T-cell (primary cell): ENCODE results near the gene AP1G1. TPM values are rescaled to one million over a fixed set of nuclear protein-coding genes. Genes with fewer than 3 reads are reported as not detected.
A peak's percentile ranks its signal among the peaks of the same experiment; 100 is the strongest.

Experiments
- ATAC-seq, 4 experiments: fragments of 200-7000 bp in 3 of 4; fragments of 150-1000 bp in 1 of 4; cut with Tn5 transposase; replicated peaks in 1 of 4; 1 replicate in 3 of 4; 2 replicates in 1 of 4; pipeline ENCODE4 v1.10.0; 2021; ENCODE audit warnings: moderate library complexity in 3 of 4, mild to moderate bottlenecking in 2 of 4, moderate number of reproducible peaks in 1 of 4
- CTCF ChIA-PET, 2 donors: fragments of 300-600 bp; sonication (Branson Sonifier 250); formaldehyde crosslinking; loops; one replicate each; lab custom pipeline; 2022; ENCODE audit warnings: antibody characterized with exemption in 2 of 2; lab: Charles Lee
- POLR2A ChIA-PET, 2 donors: fragments of 300-600 bp; sonication (Branson Sonifier 250); formaldehyde crosslinking; loops; one replicate each; lab custom pipeline; 2022; ENCODE audit warnings: antibody characterized with exemption in 2 of 2; lab: Charles Lee
- DNase-seq, 35 experiments: peaks; one replicate each; pipeline versions ENCODE4 v3.0.0 to v3.0.0-alpha.2; 2013 to 2023
- H3K27ac ChIP-seq: one replicate; pipeline ENCODE4 v1.5.1; 2013; ENCODE audit warnings: low read length
- H3K27me3 ChIP-seq, 2 experiments: replicated peaks in 1 of 2; 1 replicate in 1 of 2; 2 replicates in 1 of 2; pipeline versions ENCODE4 v1.6.1 to v1.7.0; 2013; ENCODE audit warnings: low read length in 1 of 2, mixed read lengths in 1 of 2; ENCODE audit not compliant: control insufficient read depth in 2 of 2, insufficient read depth in 2 of 2; ENCODE audit errors: extremely low read depth in 1 of 2
- H3K36me3 ChIP-seq, 2 donors: 1 replicate in 1 of 2; 2 replicates in 1 of 2; pipeline versions ENCODE4 v1.6.1 to v1.7.0; 2013; ENCODE audit warnings: low read length in 1 of 2; ENCODE audit not compliant: control insufficient read depth in 2 of 2, insufficient read depth in 1 of 2; ENCODE audit errors: extremely low read depth in 1 of 2
- H3K4me1 ChIP-seq, 2 experiments: 1 replicate in 1 of 2; 2 replicates in 1 of 2; pipeline versions ENCODE4 v1.6.1 to v1.7.0; 2013; ENCODE audit warnings: low read length in 2 of 2, mixed read lengths in 1 of 2; ENCODE audit not compliant: insufficient read depth in 2 of 2, control insufficient read depth in 1 of 2; ENCODE audit errors: extremely low read depth in 1 of 2
- H3K4me3 ChIP-seq, 2 donors: 1 replicate in 1 of 2; 2 replicates in 1 of 2; pipeline versions ENCODE4 v1.5.1 to v1.7.0; 2013; ENCODE audit warnings: mild to moderate bottlenecking in 2 of 2, low read length in 1 of 2, moderate library complexity in 1 of 2; ENCODE audit not compliant: control insufficient read depth in 1 of 2; ENCODE audit errors: extremely low read depth in 1 of 2
- H3K9me3 ChIP-seq: 2 replicates; pipeline ENCODE4 v1.7.0; 2013
- H3K27ac Mint-ChIP-seq, 2 donors: one replicate each; pipeline ENCODE4 v1.8.0; 2020 to 2021; ENCODE audit warnings: mild to moderate bottlenecking in 2 of 2, mixed read lengths in 2 of 2
- H3K27me3 Mint-ChIP-seq, 2 donors: one replicate each; pipeline ENCODE4 v1.8.0; 2021 to 2022; ENCODE audit warnings: mixed read lengths in 2 of 2
- H3K36me3 Mint-ChIP-seq: one replicate; pipeline ENCODE4 v1.8.0; 2021; ENCODE audit warnings: mixed read lengths
- H3K4me1 Mint-ChIP-seq, 3 donors: one replicate each; pipeline ENCODE4 v1.8.0; 2020 to 2022; ENCODE audit warnings: mixed read lengths in 3 of 3, mild to moderate bottlenecking in 1 of 3
- H3K4me3 Mint-ChIP-seq, 3 donors: one replicate each; pipeline ENCODE4 v1.8.0; 2020 to 2022; ENCODE audit warnings: mild to moderate bottlenecking in 3 of 3, mixed read lengths in 3 of 3, moderate library complexity in 3 of 3
- H3K9me3 Mint-ChIP-seq, 3 donors: one replicate each; pipeline ENCODE4 v1.8.0; 2020 to 2022; ENCODE audit warnings: mixed read lengths in 3 of 3
- WGBS: methylation state at CpG from one replicate; pipeline ENCODE4 v1.1.5; 2013; ENCODE audit warnings: missing lambda C conversion rate; ENCODE audit not compliant: insufficient coverage; 5-methylcytosine and 5-hydroxymethylcytosine counted together
- total RNA-seq, 35 experiments: library from RNA in 6 of 35; stranded (reverse) in 6 of 35; fragments of 120-200 nt in 1 of 35; gene quantifications; one replicate each; pipeline versions ENCODE4 v1.2.1 to v1.2.4 and lab custom pipeline; 2013 to 2026

AP1G1 gene
- total RNA-seq, 5 donors from 2014 or later (not counting 1 experiment from before 2014, with no cell fraction given), result 96.6 to 152 (median 101) TPM

DNA sequence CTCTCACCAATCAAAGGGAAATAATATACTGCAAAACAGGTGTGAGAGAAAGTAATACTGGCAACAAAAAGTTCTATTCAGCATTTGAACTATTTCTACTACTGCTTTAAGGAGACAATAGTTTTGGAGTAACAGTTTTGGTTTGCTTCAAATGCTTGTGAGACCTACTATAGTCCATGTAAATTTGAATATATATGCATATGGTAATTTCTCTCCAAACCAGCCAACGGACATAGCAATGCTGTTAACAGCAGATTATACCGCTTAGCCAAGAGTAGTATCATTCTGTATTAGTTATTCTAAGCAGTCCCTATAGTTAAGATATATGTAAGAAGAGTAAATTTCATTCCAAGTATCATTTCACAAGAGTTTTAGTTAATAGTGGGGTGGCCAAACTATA lies 102.6 kb downstream of the AP1G1 start:
- Mint-ChIP-seq H3K4me3 (no peak overlapping the region), H3K27me3 (no peaks in the 10 kb centered on the region), H3K27ac (no peak overlapping the region), H3K36me3 (peaks cover 21% of the 10 kb centered on the region), H3K9me3 (no peaks in the 10 kb centered on the region), H3K4me1 (peaks cover 0 to 2% (median 0%) of the 10 kb centered on the region in 3 donors)
- H3K4me3 ChIP-seq, result no peak overlapping the region
- ATAC-seq (no peak), DNase-seq (no peak)
- H3K4me1 ChIP-seq, result no peaks in the 10 kb centered on the region
- ChIA-PET POLR2A (interaction anchor here in 1 of 2 donors (0.6 kb wide), 1 partner anchor 320 kb away, joined by 5 read pairs; no protein-coding TSS in a partner anchor), CTCF (interaction anchor here (0.6 to 0.7 kb wide), 2 partner anchors 256 to 510 kb away, joined by 4 to 7 read pairs; no protein-coding TSS in a partner anchor)
- no peak overlapping the region for H3K27ac ChIP-seq
- H3K36me3 ChIP-seq, result peaks cover 0 to 4% of the 10 kb centered on the region in 2 donors
- no CpG with 5 or more reads among the region's 2 CpGs for WGBS
- H3K27me3 ChIP-seq, result no peaks in the 10 kb centered on the region
- H3K9me3 ChIP-seq, result no peaks in the 10 kb centered on the region

DNA sequence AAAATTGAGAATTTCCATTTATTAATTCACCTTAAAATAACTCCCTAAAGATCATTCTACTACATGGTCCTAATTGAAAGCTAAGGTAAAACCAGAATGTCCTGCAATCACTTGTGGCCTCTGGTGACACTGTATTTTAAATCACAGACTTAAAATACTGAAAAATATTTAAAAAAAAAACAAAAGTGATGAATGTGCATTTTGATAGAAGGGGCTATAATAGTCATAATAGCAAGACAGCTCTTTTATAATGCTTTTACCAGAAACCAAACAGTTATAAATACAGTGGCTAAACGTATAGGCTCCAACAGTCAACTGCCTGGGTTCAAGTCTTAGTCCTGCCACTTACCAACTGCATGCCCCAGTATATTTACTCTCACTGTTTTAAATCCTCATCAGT lies 105.3 kb downstream of the AP1G1 start:
- Mint-ChIP-seq H3K27ac (no peak overlapping the region), H3K9me3 (no peaks in the 10 kb centered on the region), H3K4me3 (no peak overlapping the region), H3K4me1 (peaks cover 0 to 2% (median 0%) of the 10 kb centered on the region in 3 donors), H3K36me3 (peaks cover 34% of the 10 kb centered on the region), H3K27me3 (no peaks in the 10 kb centered on the region)
- Histone ChIP-seq H3K9me3 (no peaks in the 10 kb centered on the region), H3K36me3 (peaks cover 0 to 5% of the 10 kb centered on the region in 2 donors), H3K27ac (no peak overlapping the region), H3K4me3 (no peak overlapping the region), H3K27me3 (no peaks in the 10 kb centered on the region), H3K4me1 (no peaks in the 10 kb centered on the region)
- ChIA-PET CTCF (interaction anchor here in 1 of 2 donors (0.7 kb wide), 1 partner anchor 20 kb away, joined by 3 read pairs; no protein-coding TSS in a partner anchor), POLR2A (interaction anchor here in 1 of 2 donors (0.5 kb wide), 1 partner anchor 13 kb away, joined by 3 read pairs; no protein-coding TSS in a partner anchor)
- no CpG with 5 or more reads among the region's 1 CpG for WGBS
- ATAC-seq (no peak), DNase-seq (no peak)

DNA sequence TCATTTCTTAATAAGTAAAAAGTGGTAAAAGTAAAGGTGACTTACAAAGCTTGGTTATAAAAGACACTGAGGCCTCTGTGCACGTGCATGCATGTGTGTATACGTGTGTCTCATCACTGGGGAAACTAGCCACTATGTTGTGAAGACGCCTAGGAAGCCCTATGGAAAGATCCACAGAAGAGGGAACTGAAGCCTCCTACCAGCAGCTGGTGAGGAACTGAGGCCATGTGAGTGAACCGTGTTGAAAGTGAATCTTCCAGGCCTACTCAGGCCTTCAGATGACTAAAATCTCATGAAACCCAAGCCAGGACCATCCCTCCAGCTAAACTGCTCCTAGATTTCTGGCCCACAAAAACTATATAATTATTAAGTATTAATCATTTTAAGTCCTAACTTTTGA lies 107.8 kb downstream of the AP1G1 start:
- 92% methylated on average over 2 of the region's 4 CpGs for WGBS
- Histone ChIP-seq H3K4me3 (no peak overlapping the region), H3K36me3 (peaks cover 0 to 5% of the 10 kb centered on the region in 2 donors), H3K27ac (no peak overlapping the region), H3K9me3 (no peaks in the 10 kb centered on the region), H3K27me3 (no peaks in the 10 kb centered on the region), H3K4me1 (no peaks in the 10 kb centered on the region)
- H3K4me1 Mint-ChIP-seq, result peaks cover 0 to 6% (median 2%) of the 10 kb centered on the region in 3 donors
- no peak overlapping the region for H3K4me3 Mint-ChIP-seq
- H3K27ac Mint-ChIP-seq, result no peak overlapping the region
- CTCF ChIA-PET, result interaction anchor here in 1 of 2 donors (0.6 kb wide), 1 partner anchor 507 kb away, joined by 3 read pairs; no protein-coding TSS in a partner anchor
- no peaks in the 10 kb centered on the region for H3K27me3 Mint-ChIP-seq
- ATAC-seq (no peak), DNase-seq (no peak)
- H3K36me3 Mint-ChIP-seq, result peaks cover 28% of the 10 kb centered on the region
- POLR2A ChIA-PET, result no interaction called here
- H3K9me3 Mint-ChIP-seq, result no peaks in the 10 kb centered on the region

- Histone ChIP-seq H3K4me3 (no peak overlapping the region), H3K9me3 (no peaks in the 10 kb centered on the region), H3K27me3 (no peaks in the 10 kb centered on the region), H3K36me3 (peaks cover 0 to 5% of the 10 kb centered on the region in 2 donors), H3K4me1 (no peaks in the 10 kb centered on the region), H3K27ac (no peak overlapping the region)
- no peak overlapping the region for H3K4me3 Mint-ChIP-seq
- no peaks in the 10 kb centered on the region for H3K9me3 Mint-ChIP-seq
- DNase-seq (no peak), ATAC-seq (no peak)
- H3K4me1 Mint-ChIP-seq, result peaks cover 0 to 5% (median 2%) of the 10 kb centered on the region in 3 donors
- ChIA-PET CTCF (no interaction called here), POLR2A (no interaction called here)
- no peaks in the 10 kb centered on the region for H3K27me3 Mint-ChIP-seq
- H3K36me3 Mint-ChIP-seq, result peaks cover 27% of the 10 kb centered on the region
- 96% methylated on average over 3 of the region's 3 CpGs for WGBS
- no peak overlapping the region for H3K27ac Mint-ChIP-seq
These were observed 110.1 kb downstream of the AP1G1 start for GRCh38 chr16:71698491-71698890.

- Mint-ChIP-seq H3K36me3 (peaks cover 27% of the 10 kb centered on the region), H3K9me3 (no peaks in the 10 kb centered on the region), H3K27ac (peak overlapping the region in 1 of 2 donors; percentile 29), H3K27me3 (no peaks in the 10 kb centered on the region), H3K4me3 (no peak overlapping the region), H3K4me1 (peaks cover 0 to 9% (median 2%) of the 10 kb centered on the region in 3 donors)
- DNase-seq, result no peak
- no peak for ATAC-seq
- CTCF ChIA-PET, result no interaction called here
- H3K4me3 ChIP-seq, result no peak overlapping the region
- H3K36me3 ChIP-seq, result peaks cover 0 to 9% of the 10 kb centered on the region in 2 donors
- 95% methylated on average over 4 of the region's 5 CpGs for WGBS
- POLR2A ChIA-PET, result no interaction called here
- no peaks in the 10 kb centered on the region for H3K27me3 ChIP-seq
- H3K9me3 ChIP-seq, result no peaks in the 10 kb centered on the region
- no peak overlapping the region for H3K27ac ChIP-seq
- H3K4me1 ChIP-seq, result no peaks in the 10 kb centered on the region
These were observed 115.5 kb downstream of the AP1G1 start for GRCh38 chr16:71693164-71693563.

DNA sequence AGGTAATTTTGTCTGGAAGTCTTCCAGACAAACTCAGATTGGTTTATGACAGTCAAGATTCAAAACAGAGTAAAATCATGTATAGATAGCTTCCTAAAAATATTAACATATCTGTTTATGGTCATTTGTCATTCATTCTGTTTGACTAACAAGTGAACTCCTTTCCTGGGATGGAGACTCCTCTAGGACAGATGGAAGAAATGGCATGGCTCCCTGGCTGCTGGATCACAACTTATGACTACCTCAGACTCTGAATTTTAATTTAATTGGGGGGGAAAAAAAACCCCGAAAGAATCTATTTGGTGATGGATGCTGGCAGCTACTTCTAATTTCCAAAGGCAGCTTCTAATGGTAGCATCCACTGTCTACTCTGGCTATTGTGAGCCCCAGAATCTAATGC lies 118.7 kb downstream of the AP1G1 start:
- Mint-ChIP-seq H3K4me3 (no peak overlapping the region), H3K27ac (no peak overlapping the region), H3K36me3 (peaks cover 38% of the 10 kb centered on the region), H3K27me3 (no peaks in the 10 kb centered on the region), H3K9me3 (no peaks in the 10 kb centered on the region), H3K4me1 (peaks cover 0 to 5% (median 0%) of the 10 kb centered on the region in 3 donors)
- POLR2A ChIA-PET, result no interaction called here
- no peak for DNase-seq
- H3K27me3 ChIP-seq, result no peaks in the 10 kb centered on the region
- no CpG with 5 or more reads among the region's 1 CpG for WGBS
- no peaks in the 10 kb centered on the region for H3K9me3 ChIP-seq
- no peaks in the 10 kb centered on the region for H3K4me1 ChIP-seq
- H3K36me3 ChIP-seq, result peaks cover 2 to 9% of the 10 kb centered on the region in 2 donors
- no peak overlapping the region for H3K27ac ChIP-seq
- no peak for ATAC-seq
- H3K4me3 ChIP-seq, result no peak overlapping the region
- CTCF ChIA-PET, result interaction anchor here (0.6 to 1.0 kb wide), 2 partner anchors 14 to 42 kb away, joined by 4 read pairs; no protein-coding TSS in a partner anchor
